Measurements from ENCODE around the gene MTA1.

MTA1 gene

DNA sequence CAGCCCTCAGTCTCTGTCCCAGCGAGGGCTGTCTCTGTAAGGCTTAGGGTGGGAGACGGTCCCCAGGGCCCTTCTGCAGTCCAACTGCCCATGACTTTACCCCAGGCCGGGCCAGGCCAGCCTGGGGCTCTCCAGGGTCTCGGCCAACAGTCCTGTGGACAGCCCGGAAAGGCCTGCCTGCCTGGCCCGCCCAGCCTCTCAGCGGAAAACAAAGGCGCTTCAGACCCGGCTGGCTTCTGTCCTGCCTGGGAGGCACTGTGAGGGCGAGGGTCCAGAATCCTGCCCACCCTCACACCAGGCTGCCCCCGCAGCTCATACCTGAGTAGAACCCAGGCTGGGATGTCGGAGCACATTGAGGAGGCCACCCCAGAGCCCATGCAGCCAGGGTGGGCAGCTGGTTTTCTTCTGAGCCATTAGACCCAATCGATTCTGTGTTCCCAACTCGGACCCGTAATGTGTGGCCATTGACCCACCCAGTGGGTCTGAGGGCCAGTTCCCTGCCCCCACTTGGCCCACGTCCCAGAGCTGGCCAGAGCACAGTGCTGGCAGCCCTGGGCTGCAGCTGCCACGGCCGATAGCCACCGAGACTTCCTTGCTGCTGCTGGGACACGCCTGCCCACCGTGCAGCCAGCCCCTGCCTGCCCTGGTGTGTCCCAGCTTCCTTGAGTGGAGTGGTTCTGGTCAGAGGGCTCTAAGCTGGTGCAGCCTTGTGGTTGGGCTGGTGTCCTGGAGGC lies 56.6 kb downstream of the MTA1 start:
- Histone ChIP-seq H3F3A (ENCODE audit: insufficient read depth, low read length) (no peaks in the 10 kb centered on the region), H3K79me2 (ENCODE audit: insufficient read depth, low read length) (no peaks in the 10 kb centered on the region), H4K20me1 (ENCODE audit: insufficient read depth, low read length) (no peaks in the 10 kb centered on the region), H3K27ac (ENCODE audit: low read depth, low read length, poor library complexity, severe bottlenecking) (no peak overlapping the region), H3K4me1 (ENCODE audit: insufficient read depth, low read length, severe bottlenecking) (peaks cover 11% of the 10 kb centered on the region), H3K4me2 (ENCODE audit: low read length) (no peak overlapping the region), H2AFZ (ENCODE audit: low read length) (no peak overlapping the region), H3K9ac (ENCODE audit: low read length) (no peak overlapping the region), H3K9me3 (ENCODE audit: low read length) (no peaks in the 10 kb centered on the region), H3K4me3 (ENCODE audit: low read depth, low read length, poor library complexity, severe bottlenecking) (no peak overlapping the region), H3K27me3 (ENCODE audit: insufficient read depth, low read length) (peaks cover 32% of the 10 kb centered on the region; the same call in 1 of the 2 replicates), H3K36me3 (ENCODE audit: insufficient read depth, low read length) (no peaks in the 10 kb centered on the region), H3K9me2 (ENCODE audit: low read depth, low read length) (no peaks in the 10 kb centered on the region)
- no peak for TF ChIP-seq EZH2 (IDR thresholded peaks at IDR 0.05; ENCODE audit: borderline replicate concordance, low read length)
- TF ChIP-seq, protein P1, sequence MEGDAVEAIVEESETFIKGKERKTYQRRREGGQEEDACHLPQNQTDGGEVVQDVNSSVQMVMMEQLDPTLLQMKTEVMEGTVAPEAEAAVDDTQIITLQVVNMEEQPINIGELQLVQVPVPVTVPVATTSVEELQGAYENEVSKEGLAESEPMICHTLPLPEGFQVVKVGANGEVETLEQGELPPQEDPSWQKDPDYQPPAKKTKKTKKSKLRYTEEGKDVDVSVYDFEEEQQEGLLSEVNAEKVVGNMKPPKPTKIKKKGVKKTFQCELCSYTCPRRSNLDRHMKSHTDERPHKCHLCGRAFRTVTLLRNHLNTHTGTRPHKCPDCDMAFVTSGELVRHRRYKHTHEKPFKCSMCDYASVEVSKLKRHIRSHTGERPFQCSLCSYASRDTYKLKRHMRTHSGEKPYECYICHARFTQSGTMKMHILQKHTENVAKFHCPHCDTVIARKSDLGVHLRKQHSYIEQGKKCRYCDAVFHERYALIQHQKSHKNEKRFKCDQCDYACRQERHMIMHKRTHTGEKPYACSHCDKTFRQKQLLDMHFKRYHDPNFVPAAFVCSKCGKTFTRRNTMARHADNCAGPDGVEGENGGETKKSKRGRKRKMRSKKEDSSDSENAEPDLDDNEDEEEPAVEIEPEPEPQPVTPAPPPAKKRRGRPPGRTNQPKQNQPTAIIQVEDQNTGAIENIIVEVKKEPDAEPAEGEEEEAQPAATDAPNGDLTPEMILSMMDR (IDR thresholded peaks at IDR 0.05; ENCODE audit: low read length) = no peak

DNA sequence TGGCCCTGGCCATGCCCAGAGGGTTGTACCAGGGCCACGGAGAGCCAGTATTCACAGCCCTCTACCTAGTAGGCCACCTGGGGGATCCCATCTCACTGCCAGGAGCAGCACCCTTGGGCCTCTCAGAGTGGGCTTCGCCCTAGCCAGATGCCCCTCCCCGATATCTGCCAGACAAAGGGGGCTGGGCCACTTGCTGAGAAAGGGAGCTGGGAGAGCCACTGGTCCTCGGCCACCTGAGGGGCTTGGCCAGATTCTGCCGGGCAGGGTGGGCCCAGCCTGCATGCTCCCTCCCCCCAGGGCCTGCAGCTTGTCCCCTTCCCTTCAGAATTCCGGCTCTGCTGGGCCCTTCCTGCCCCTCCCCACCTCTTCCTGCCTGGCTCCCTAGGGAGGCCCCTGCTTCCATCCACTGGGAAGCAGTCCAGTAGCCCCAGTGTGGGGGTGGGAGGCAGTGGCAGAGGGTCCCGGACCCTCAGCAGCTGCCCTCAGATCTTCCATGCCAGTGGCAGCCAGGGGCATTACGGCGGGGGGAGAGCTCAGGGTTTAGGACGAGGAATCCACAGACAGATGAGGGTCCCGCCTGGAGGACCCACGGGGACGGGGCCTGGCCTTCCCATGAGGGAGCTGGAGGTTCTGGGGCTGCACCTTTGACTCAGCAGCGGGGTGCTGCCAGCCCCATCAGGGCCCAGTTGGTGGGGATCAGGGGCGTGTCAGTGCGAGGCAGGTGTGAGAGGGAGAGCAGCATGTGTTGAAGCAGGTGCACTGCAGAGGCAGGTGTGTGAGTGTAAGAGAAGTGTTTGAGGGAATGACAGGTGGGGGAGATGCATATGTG lies 57.4 kb downstream of the MTA1 start:
- Histone ChIP-seq H3F3A (ENCODE audit: insufficient read depth, low read length) (no peaks in the 10 kb centered on the region), H3K9ac (ENCODE audit: low read length) (no peak overlapping the region), H4K20me1 (ENCODE audit: insufficient read depth, low read length) (no peaks in the 10 kb centered on the region), H3K4me3 (ENCODE audit: low read depth, low read length, poor library complexity, severe bottlenecking) (no peak overlapping the region), H3K27me3 (ENCODE audit: insufficient read depth, low read length) (peaks cover 32% of the 10 kb centered on the region; the same call in 1 of the 2 replicates), H3K9me3 (ENCODE audit: low read length) (no peaks in the 10 kb centered on the region), H3K4me1 (ENCODE audit: insufficient read depth, low read length, severe bottlenecking) (peaks cover 18% of the 10 kb centered on the region), H3K79me2 (ENCODE audit: insufficient read depth, low read length) (no peaks in the 10 kb centered on the region), H2AFZ (ENCODE audit: low read length) (no peak overlapping the region), H3K27ac (ENCODE audit: low read depth, low read length, poor library complexity, severe bottlenecking) (no peak overlapping the region), H3K9me2 (ENCODE audit: low read depth, low read length) (no peaks in the 10 kb centered on the region), H3K36me3 (ENCODE audit: insufficient read depth, low read length) (no peaks in the 10 kb centered on the region), H3K4me2 (ENCODE audit: low read length) (no peak overlapping the region)
- TF ChIP-seq, protein P1 (IDR thresholded peaks at IDR 0.05; ENCODE audit: low read length) = no peak
- no peak for TF ChIP-seq EZH2 (IDR thresholded peaks at IDR 0.05; ENCODE audit: borderline replicate concordance, low read length)

DNA sequence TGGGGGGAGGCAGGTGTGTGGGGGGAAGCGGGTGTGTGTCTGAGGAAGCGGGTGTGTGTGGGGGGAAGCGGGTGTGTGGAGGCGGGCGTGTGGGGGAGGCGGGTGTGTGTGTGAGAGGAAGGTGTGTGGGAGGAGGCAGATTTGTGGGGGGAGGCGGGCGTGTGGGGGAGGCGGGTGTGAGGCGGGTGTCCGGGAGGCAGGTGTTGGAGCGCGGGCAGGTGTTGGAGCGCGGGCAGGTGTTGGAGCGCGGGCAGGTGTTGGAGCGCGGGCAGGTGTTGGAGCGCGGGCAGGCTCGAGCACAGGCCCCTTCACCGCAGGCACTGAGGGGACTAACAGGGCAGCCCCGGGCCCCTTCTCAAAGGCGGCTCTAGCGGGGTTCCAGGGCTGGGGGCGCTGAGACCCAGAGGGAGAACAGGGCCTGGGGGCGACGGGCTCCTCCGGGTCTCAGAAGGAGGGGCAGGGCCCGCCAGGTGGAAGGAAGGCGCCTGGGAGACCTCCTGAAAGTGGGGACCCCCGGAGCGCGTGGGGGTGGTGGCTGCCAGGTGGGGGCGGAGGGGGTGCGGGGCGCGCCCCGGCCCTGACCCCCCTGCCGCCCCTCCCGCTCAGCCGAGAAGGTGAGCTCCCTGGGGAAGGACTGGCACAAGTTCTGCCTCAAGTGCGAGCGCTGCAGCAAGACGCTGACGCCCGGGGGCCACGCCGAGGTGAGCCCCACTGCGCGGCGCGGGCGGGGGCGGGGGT lies 58.2 kb downstream of the MTA1 start:
- H3F3A ChIP-seq (ENCODE audit: insufficient read depth, low read length) = no peaks in the 10 kb centered on the region
- no peak overlapping the region for H3K9ac ChIP-seq (ENCODE audit: low read length)
- H3K27me3 ChIP-seq (ENCODE audit: insufficient read depth, low read length) = peaks cover 32% of the 10 kb centered on the region; the same call in 1 of the 2 replicates
- H3K27ac ChIP-seq (ENCODE audit: low read depth, low read length, poor library complexity, severe bottlenecking) = no peak overlapping the region
- H3K36me3 ChIP-seq (ENCODE audit: insufficient read depth, low read length) = no peaks in the 10 kb centered on the region
- H3K4me2 ChIP-seq (ENCODE audit: low read length) = no peak overlapping the region
- peaks cover 25% of the 10 kb centered on the region for H3K4me1 ChIP-seq (ENCODE audit: insufficient read depth, low read length, severe bottlenecking)
- no peaks in the 10 kb centered on the region for H3K9me3 ChIP-seq (ENCODE audit: low read length)
- H3K4me3 ChIP-seq (ENCODE audit: low read depth, low read length, poor library complexity, severe bottlenecking) = no peak overlapping the region
- H3K9me2 ChIP-seq (ENCODE audit: low read depth, low read length) = no peaks in the 10 kb centered on the region
- no peak overlapping the region for H2AFZ ChIP-seq (ENCODE audit: low read length)
- TF ChIP-seq EZH2 (IDR thresholded peaks at IDR 0.05; ENCODE audit: borderline replicate concordance, low read length) = no peak; the same call in 1 of the 2 replicates
- TF ChIP-seq, protein P1 (IDR thresholded peaks at IDR 0.05; ENCODE audit: low read length) = no peak
- no peaks in the 10 kb centered on the region for H4K20me1 ChIP-seq (ENCODE audit: insufficient read depth, low read length)
- H3K79me2 ChIP-seq (ENCODE audit: insufficient read depth, low read length) = no peaks in the 10 kb centered on the region
